A204.1 (cell line): ENCODE data around the gene BCKDHA.
A peak's percentile ranks its signal among the peaks of the same experiment; 100 is the strongest.

Experiments used
- FAIRE-seq: peaks from 2 replicates; lab custom pipeline; 2012; peaks lifted over from hg19 to GRCh38; lab: Jason Lieb, UNC

BCKDHA gene

GRCh38 chr19:41397086-41398049, at the start of gene BCKDHA, which contains the start of gene EXOSC5:
Gene BCKDHA (plus strand): TSS chr19:41397818. CDS start chr19:41397828, 10 bp downstream.
Gene EXOSC5 (minus strand): TSS chr19:41397359. CDS start chr19:41397328, 31 bp downstream.
- peak; percentile 98 for FAIRE-seq

- FAIRE-seq: no peak
Observed at GRCh38 chr19:41350735-41351338, 46.8 kb upstream of the BCKDHA start.

GRCh38 chr19:41351339-41352245, 46.0 kb upstream of the BCKDHA start:
- FAIRE-seq: no peak

- no peak for FAIRE-seq
Observed at GRCh38 chr19:41352279-41352608, 45.4 kb upstream of the BCKDHA start.

- FAIRE-seq: no peak
Observed at GRCh38 chr19:41352609-41353465, 44.8 kb upstream of the BCKDHA start.

- FAIRE-seq: no peak
Observed at GRCh38 chr19:41353466-41354342, 43.9 kb upstream of the BCKDHA start, which contains the start of gene TGFB1. Gene TGFB1 (minus strand): TSS chr19:41353922. CDS start chr19:41353044, 878 bp downstream.

- no peak for FAIRE-seq
Observed at GRCh38 chr19:41354343-41354953, 43.2 kb upstream of the BCKDHA start.

- no peak for FAIRE-seq
Observed at GRCh38 chr19:41355035-41355434, 42.6 kb upstream of the BCKDHA start.

GRCh38 chr19:41355802-41356201, 41.8 kb upstream of the BCKDHA start:
- FAIRE-seq: no peak

- no peak for FAIRE-seq
Observed at GRCh38 chr19:41356984-41357739, 40.5 kb upstream of the BCKDHA start.

- FAIRE-seq: no peak
Observed at GRCh38 chr19:41357746-41358145, 39.9 kb upstream of the BCKDHA start.

- no peak for FAIRE-seq
Observed at GRCh38 chr19:41359741-41360140, 37.9 kb upstream of the BCKDHA start.

- no peak for FAIRE-seq
Observed at GRCh38 chr19:41362143-41362847, 35.3 kb upstream of the BCKDHA start.

- no peak for FAIRE-seq
Observed at GRCh38 chr19:41363371-41363752, 34.3 kb upstream of the BCKDHA start.

GRCh38 chr19:41363753-41364523, 33.7 kb upstream of the BCKDHA start, which contains the start of gene B9D2:
Gene B9D2 (minus strand): TSS chr19:41364149. CDS start chr19:41363519, 630 bp downstream.
- peak; percentile 93 for FAIRE-seq

GRCh38 chr19:41364524-41365391, 32.9 kb upstream of the BCKDHA start:
- FAIRE-seq: no peak

- FAIRE-seq: no peak
Observed at GRCh38 chr19:41366089-41366488, 31.5 kb upstream of the BCKDHA start.
